Ovary (tissue), 9 donors: ENCODE results near the gene EGF. TPM values are rescaled to one million over a fixed set of nuclear protein-coding genes. Genes with fewer than 3 reads are reported as not detected.

Experiments used
- DNase-seq, 5 donors: peaks; one replicate each; pipeline ENCODE4 v3.0.0-alpha.2; 2019 to 2020
- H3K27ac ChIP-seq, 2 donors: fragments of 200-600 bp; one replicate each; pipeline versions ENCODE4 v1.5.1 to v1.8.0; 2019 to 2022
- H3K27me3 ChIP-seq: fragments of 200-600 bp; one replicate; pipeline ENCODE4 v1.8.0; 2022
- H3K36me3 ChIP-seq: fragments of 200-600 bp; sonication (generic); one replicate; pipeline ENCODE4 v1.5.1; 2019
- H3K4me1 ChIP-seq: one replicate; pipeline ENCODE4 v1.8.1; 2013; ENCODE audit warnings: mild to moderate bottlenecking, moderate library complexity; ENCODE audit not compliant: insufficient read depth
- H3K4me3 ChIP-seq: fragments of 200-600 bp; sonication (generic); one replicate; pipeline ENCODE4 v1.5.1; 2017
- H3K9me3 ChIP-seq, 2 donors: fragments of 200-600 bp in 1 of 2; sonication (generic) in 1 of 2; one replicate each; pipeline versions ENCODE4 v1.5.1 to v1.8.1; 2013 to 2019; ENCODE audit warnings: mild to moderate bottlenecking in 1 of 2, moderate library complexity in 1 of 2
- EP300 ChIP-seq: sonication (generic); formaldehyde crosslinking; IDR thresholded peaks from one replicate; pipeline ENCODE4 v1.6.1; 2017; ENCODE audit warnings: antibody characterized with exemption
- POLR2A ChIP-seq: fragments of 450-650 bp; IDR thresholded peaks from one replicate; pipeline ENCODE4 v1.6.1; 2017; ENCODE audit warnings: antibody characterized with exemption, mild to moderate bottlenecking, moderate library complexity
- WGBS, 3 donors: extraction: QIAGEN DNeasy Blood & Tissue Kit in 1 of 3; methylation state at CpG; one replicate each; pipeline versions ENCODE4 v1.1.5 to v1.1.7; 2013 to 2017; 5-methylcytosine and 5-hydroxymethylcytosine counted together
- intact Hi-C, 4 donors: fragments of 100-400 bp; cut with DNase I; formaldehyde crosslinking; loops; one replicate each; pipeline versions ENCODE4 v1.11.0 to v1.15.1; 2022 to 2023
- polyA plus RNA-seq, 2 donors: library from polyadenylated mRNA; stranded (reverse); fragments of 200-250 nt in 1 of 2; fragments of 350-450 nt in 1 of 2; fragmentation: Illumina TruSeq in 1 of 2; extraction: RNeasy Lipid Tissue Mini Kit (QIAGEN cat#74804) in 1 of 2; gene quantifications; one replicate each; pipeline ENCODE4 v1.2.3, GENCODE V29; 2013 to 2014
- total RNA-seq, 7 donors: library from RNA; depleted of rRNA in 2 of 7; stranded (reverse); fragments of >200 nt in 2 of 7; fragmentation: NEBNext Ultra II Directional in 3 of 7; extraction: Animal tissue kit (Norgen Biotek cat#: 25700) in 3 of 7; gene quantifications; one replicate each; pipeline versions ENCODE4 v1.1.0 to v1.2.4, GENCODE V29; 2016 to 2023
- TF ChIP-seq, protein P1 (sequence below), 3 donors: fragments of 450-650 bp in 2 of 3; fragments of 200-600 bp in 1 of 3; IDR thresholded peaks; one replicate each; pipeline versions ENCODE4 v1.5.1 to v1.8.0; 2016 to 2022; ENCODE audit warnings: antibody characterized with exemption in 3 of 3, mild to moderate bottlenecking in 1 of 3
- donor health status: DM: no; HTN: no; CAD: no; lungs with moderate emphysema.
- donor health status: DM: no; HTN: no; CAD: no.
- donor health status: Bipolar disorder and iron deficiency.
- donor health status: DM: yes; HTN: yes; CAD: no.
- donor health status: DM: no; HTN: no; CAD: no.
- donor health status: DM: yes; HTN: yes; CAD: no.

Gene EGF
- total and polyA plus RNA-seq, 9 donors = 0.12 to 0.87 (median 0.30) TPM; not detected in 4

DNA sequence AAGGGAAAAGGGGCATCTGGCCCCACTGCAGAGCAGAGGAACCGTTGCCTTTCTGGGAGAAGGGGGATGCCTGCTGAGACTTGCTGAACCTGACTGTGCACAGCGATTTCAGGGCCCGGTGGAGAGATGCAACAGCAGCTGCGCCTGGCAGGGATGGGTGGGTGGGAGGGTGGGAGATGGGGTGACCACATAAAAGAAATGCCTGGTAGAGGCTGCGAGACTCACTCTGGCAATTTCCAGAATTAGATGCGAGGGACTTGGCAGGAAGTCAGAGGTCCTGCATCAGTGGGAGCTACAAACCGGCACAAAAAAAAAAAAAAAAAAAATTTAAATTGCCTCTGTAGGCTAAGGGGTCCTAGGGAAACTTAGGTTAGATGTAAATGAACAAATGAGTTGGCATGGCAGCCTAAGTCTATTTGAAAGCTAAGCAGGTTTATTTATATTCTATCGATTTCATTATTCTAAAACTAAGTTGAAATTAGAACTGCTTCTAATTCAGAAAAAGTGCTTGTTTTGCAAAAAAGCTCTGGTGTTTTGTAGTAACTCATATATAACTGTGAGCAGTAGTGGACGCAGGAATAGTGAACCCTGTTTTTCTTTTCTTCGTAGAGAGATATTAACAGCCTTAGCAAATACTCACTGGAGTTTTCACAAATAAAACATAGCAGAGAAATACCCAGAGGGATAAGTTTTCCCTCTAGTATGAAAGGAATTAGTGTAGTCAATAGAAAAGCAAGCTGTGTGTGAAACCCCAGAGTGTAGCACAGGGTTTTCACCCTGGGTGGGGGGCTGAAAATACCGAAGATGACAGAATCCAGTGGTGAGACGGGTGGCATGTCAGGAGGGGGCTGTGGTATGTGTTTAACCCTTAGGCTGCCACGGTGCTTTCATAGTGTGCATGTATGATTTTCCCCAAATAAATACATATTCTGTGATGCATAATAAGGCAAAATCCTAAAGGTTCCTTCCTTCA is 130.1 kb downstream of the EGF start:
- Histone ChIP-seq H3K9me3 (no peaks in the 10 kb centered on the region), H3K36me3 (no peaks in the 10 kb centered on the region), H3K4me1 (peaks cover 1% of the 10 kb centered on the region), H3K4me3 (no peak overlapping the region), H3K27me3 (no peaks in the 10 kb centered on the region), H3K27ac (no peak overlapping the region)
- DNase-seq = no peak
- intact Hi-C loops = loop anchor here in 1 of 4 donors (10.0 kb wide), 1 partner anchor 172 kb away; no protein-coding TSS in a partner anchor
- TF ChIP-seq, protein P1, sequence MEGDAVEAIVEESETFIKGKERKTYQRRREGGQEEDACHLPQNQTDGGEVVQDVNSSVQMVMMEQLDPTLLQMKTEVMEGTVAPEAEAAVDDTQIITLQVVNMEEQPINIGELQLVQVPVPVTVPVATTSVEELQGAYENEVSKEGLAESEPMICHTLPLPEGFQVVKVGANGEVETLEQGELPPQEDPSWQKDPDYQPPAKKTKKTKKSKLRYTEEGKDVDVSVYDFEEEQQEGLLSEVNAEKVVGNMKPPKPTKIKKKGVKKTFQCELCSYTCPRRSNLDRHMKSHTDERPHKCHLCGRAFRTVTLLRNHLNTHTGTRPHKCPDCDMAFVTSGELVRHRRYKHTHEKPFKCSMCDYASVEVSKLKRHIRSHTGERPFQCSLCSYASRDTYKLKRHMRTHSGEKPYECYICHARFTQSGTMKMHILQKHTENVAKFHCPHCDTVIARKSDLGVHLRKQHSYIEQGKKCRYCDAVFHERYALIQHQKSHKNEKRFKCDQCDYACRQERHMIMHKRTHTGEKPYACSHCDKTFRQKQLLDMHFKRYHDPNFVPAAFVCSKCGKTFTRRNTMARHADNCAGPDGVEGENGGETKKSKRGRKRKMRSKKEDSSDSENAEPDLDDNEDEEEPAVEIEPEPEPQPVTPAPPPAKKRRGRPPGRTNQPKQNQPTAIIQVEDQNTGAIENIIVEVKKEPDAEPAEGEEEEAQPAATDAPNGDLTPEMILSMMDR (IDR thresholded peaks at IDR 0.05) = no peak
- TF ChIP-seq POLR2A = no peak
- TF ChIP-seq EP300 = no peak
- 16 to 27% (median 20%) methylated on average over 13 of the region's 13 CpGs for WGBS, 3 donors

- no peak overlapping the region for H3K4me3 ChIP-seq
- no peak overlapping the region for H3K27ac ChIP-seq
- H3K36me3 ChIP-seq = no peaks in the 10 kb centered on the region
- peaks cover 1% of the 10 kb centered on the region for H3K4me1 ChIP-seq
- 85 to 93% (median 91%) methylated on average over 5 of the region's 5 CpGs for WGBS, 3 donors
- H3K9me3 ChIP-seq = no peaks in the 10 kb centered on the region
- intact Hi-C loops = loop anchor here in 1 of 4 donors (10.0 kb wide), 1 partner anchor 168 kb away; no protein-coding TSS in a partner anchor
- no peak for DNase-seq
- H3K27me3 ChIP-seq = no peaks in the 10 kb centered on the region
- TF ChIP-seq POLR2A (no peak), EP300 (no peak)
- TF ChIP-seq, protein P1 (IDR thresholded peaks at IDR 0.05) = no peak
These were observed 133.9 kb downstream of the EGF start for GRCh38 chr4:110046588-110047049.

- 44 to 48% (median 46%) methylated on average over 9 of the region's 9 CpGs for WGBS, 3 donors
- DNase-seq = peak in 1 of 5 donors; percentile 36
- Histone ChIP-seq H3K4me3 (no peak overlapping the region), H3K9me3 (no peaks in the 10 kb centered on the region), H3K36me3 (no peaks in the 10 kb centered on the region), H3K27ac (no peak overlapping the region), H3K4me1 (no peaks in the 10 kb centered on the region), H3K27me3 (no peaks in the 10 kb centered on the region)
- no peak for TF ChIP-seq EP300
- TF ChIP-seq, protein P1 (IDR thresholded peaks at IDR 0.05) = peak in 2 of 3 donors; percentile 31 to 46
- intact Hi-C loops = loop anchor here in 2 of 4 donors (10.0 kb wide), 1 partner anchor 165 kb away; no protein-coding TSS in a partner anchor
These were observed 137.6 kb downstream of the EGF start for GRCh38 chr4:110049951-110050925.
